ENCODE results near the gene GUK1. TPM values are rescaled to one million over a fixed set of nuclear protein-coding genes. Genes with fewer than 3 reads are reported as not detected.

Gene GUK1
- total RNA-seq, 1 donor from 2014 or later, result 101 TPM

GRCh38 chr1:228197555-228198147 is 57.6 kb downstream of the GUK1 start:
- DNase-seq (ENCODE audit: low spot score, unreplicated experiment), result no peak
- no peaks in the 10 kb centered on the region for H3K4me1 Mint-ChIP-seq (ENCODE audit: low read depth)
- no peak overlapping the region for H3K4me3 Mint-ChIP-seq (ENCODE audit: low read depth)
- peaks cover 13% of the 10 kb centered on the region for H3K36me3 Mint-ChIP-seq (ENCODE audit: insufficient read depth)
- no peak overlapping the region for H3K27ac Mint-ChIP-seq
- TF ChIP-seq CTCF (IDR thresholded peaks at IDR 0.05; ENCODE audit: unreplicated experiment), result no peak
- peaks cover 22% of the 10 kb centered on the region for H3K9me3 Mint-ChIP-seq (ENCODE audit: low read depth)
- H3K27me3 Mint-ChIP-seq, result no peaks in the 10 kb centered on the region

Small RNA genes lying within 50 kb of the gene (microRNA-seq; reads per million reads assigned to microRNA genes)
- 2.4 reads per million for gene MIR3620 (ENCODE audit: borderline number of aligned reads, unreplicated experiment)

Other genes starting within 250 kb of the GUK1 start
- 1.2 TPM in 2 replicates for gene WNT9A, start 192.3 kb upstream of the GUK1 start, total RNA-seq
- not detected in 2 replicates for gene WNT3A, start 133.3 kb upstream of the GUK1 start, total RNA-seq
- 259 and 267 TPM in 2 replicates for gene ARF1, start 57.6 kb upstream of the GUK1 start, total RNA-seq
- gene C1orf35, start 37.0 kb upstream of the GUK1 start, total RNA-seq, result 20.2 and 22.4 TPM in 2 replicates
- 50.3 and 52.3 TPM in 2 replicates for gene MRPL55, start 31.0 kb upstream of the GUK1 start, total RNA-seq
- 1.7 and 2.1 TPM in 2 replicates for gene GJC2, start 9.7 kb downstream of the GUK1 start, total RNA-seq
- 9.7 and 11.2 TPM in 2 replicates for gene IBA57, start 25.5 kb downstream of the GUK1 start, total RNA-seq
- gene OBSCN, start 67.8 kb downstream of the GUK1 start, total RNA-seq, result 57.3 and 57.5 TPM in 2 replicates

All from progenitor cell of endocrine pancreas (in vitro differentiated cells).